Gastroesophageal sphincter (tissue), 3 donors: ENCODE measurements around the gene CCDC137.

Source experiments
- CTCF ChIP-seq, 4 experiments: fragments of 200-600 bp in 2 of 4; fragments of 450-650 bp in 2 of 4; sonication (generic) in 1 of 4; IDR thresholded peaks; one replicate each; pipeline ENCODE4 v1.5.1; 2017 to 2019; ENCODE audit warnings: antibody characterized with exemption in 4 of 4, mild to moderate bottlenecking in 2 of 4, moderate library complexity in 2 of 4
- EP300 ChIP-seq: sonication (generic); formaldehyde crosslinking; IDR thresholded peaks from one replicate; pipeline ENCODE4 v1.6.1; 2017; ENCODE audit warnings: antibody characterized with exemption, mild to moderate bottlenecking
- POLR2A ChIP-seq, 2 donors: fragments of 450-650 bp; IDR thresholded peaks; one replicate each; pipeline ENCODE4 v1.6.1; 2017; ENCODE audit warnings: antibody characterized with exemption in 2 of 2, mild to moderate bottlenecking in 2 of 2, moderate library complexity in 1 of 2
- POLR2AphosphoS5 ChIP-seq: sonication (generic); formaldehyde crosslinking; IDR thresholded peaks from one replicate; pipeline ENCODE4 v1.6.1; 2017; ENCODE audit warnings: antibody characterized with exemption

GRCh38 chr17:81705518-81706231 lies 39.1 kb downstream of the CCDC137 start:
- TF ChIP-seq CTCF (IDR thresholded peaks at IDR 0.05) = no peak
- no peak for TF ChIP-seq POLR2A (IDR thresholded peaks at IDR 0.05)
- no peak for TF ChIP-seq EP300
- no peak for TF ChIP-seq POLR2AphosphoS5
